ENCODE results near the gene ATP5MC3. TPM values are rescaled to one million over a fixed set of nuclear protein-coding genes. Genes with fewer than 3 reads are reported as not detected.
A peak's percentile ranks its signal among the peaks of the same experiment; 100 is the strongest.
"Not testable (repeated sequence)": the region's sequence is repeated elsewhere in the genome, so short reads cannot be mapped to it uniquely, and the experiment has no call there.

ATP5MC3 gene
- total RNA-seq (10 to 100 TPM; 36.8 to 74.6 (median 66.2) TPM), polyA plus RNA-seq (100 to 1,000 TPM in 1 of 2 donors, 10 to 100 TPM in 1; 45.0 to 118 TPM)

DNA sequence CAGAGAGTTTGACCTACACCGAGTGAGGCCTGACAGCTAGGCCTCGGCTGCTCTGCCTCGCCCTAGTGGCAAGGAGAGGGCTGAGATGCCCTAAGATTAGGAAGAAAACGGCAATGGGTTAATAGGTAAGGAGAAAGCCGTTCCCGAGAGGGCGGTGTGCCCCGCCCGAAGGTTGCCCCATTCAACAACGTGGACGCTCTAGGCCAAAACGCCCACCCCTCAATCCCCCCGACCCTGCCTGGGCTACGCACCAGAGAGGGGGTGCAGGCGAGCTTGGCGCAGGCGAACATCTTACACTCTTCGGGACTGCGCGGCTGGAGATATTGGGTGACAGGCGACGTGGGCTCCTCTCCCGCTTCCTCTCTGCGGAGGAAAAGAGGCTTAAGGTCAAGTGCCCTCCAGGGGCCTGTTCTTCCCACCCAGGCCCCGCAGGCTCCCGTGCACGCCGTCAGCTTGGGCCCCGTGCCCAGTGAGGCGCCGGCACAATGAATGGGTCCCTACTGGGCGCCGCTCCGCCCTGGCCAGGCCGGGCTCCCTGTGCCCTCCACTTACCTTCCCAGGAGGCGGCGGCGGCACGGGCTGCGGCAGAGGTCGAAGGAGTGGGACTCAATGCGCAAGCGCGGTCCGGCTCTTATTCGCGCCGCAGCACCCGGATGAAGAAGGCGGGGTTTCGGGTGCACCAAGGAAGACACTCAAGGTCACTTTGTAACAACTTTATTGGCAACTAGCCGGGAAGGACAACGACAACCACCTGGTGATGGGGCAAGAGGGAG is at the start of gene ATP5MC3:
ATP5MC3 (minus strand) TSS at position 607 of the 773 bp plus-strand sequence; CDS start at position 290, 317 bp downstream.
- Histone ChIP-seq H3K27me3 (no peaks in the 10 kb centered on the region), H3K27ac (peak within 1 kb of the TSS; percentile 46 to 80 (median 78)), H3K4me1 (peaks cover 0 to 9% (median 0%) of the 10 kb centered on the region in 3 donors), H3K36me3 (peaks cover 0 to 16% (median 9%) of the 10 kb centered on the region in 3 donors), H3K9me3 (no peaks in the 10 kb centered on the region), H3K4me3 (peak within 1 kb of the TSS; percentile 65 to 95 (median 75))
- DNase-seq (peak; percentile 91 to 97 (median 93)), ATAC-seq (peak; percentile 97 to 99 (median 99)), FAIRE-seq (no peak)
- TF ChIP-seq, protein P1, sequence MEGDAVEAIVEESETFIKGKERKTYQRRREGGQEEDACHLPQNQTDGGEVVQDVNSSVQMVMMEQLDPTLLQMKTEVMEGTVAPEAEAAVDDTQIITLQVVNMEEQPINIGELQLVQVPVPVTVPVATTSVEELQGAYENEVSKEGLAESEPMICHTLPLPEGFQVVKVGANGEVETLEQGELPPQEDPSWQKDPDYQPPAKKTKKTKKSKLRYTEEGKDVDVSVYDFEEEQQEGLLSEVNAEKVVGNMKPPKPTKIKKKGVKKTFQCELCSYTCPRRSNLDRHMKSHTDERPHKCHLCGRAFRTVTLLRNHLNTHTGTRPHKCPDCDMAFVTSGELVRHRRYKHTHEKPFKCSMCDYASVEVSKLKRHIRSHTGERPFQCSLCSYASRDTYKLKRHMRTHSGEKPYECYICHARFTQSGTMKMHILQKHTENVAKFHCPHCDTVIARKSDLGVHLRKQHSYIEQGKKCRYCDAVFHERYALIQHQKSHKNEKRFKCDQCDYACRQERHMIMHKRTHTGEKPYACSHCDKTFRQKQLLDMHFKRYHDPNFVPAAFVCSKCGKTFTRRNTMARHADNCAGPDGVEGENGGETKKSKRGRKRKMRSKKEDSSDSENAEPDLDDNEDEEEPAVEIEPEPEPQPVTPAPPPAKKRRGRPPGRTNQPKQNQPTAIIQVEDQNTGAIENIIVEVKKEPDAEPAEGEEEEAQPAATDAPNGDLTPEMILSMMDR (IDR thresholded peaks at IDR 0.05) = no peak
- intact Hi-C loops (cut with DNase I) = no loop called here
- WGBS, 2 donors = 0 to 1% methylated on average over 53 of the region's 53 CpGs

DNA sequence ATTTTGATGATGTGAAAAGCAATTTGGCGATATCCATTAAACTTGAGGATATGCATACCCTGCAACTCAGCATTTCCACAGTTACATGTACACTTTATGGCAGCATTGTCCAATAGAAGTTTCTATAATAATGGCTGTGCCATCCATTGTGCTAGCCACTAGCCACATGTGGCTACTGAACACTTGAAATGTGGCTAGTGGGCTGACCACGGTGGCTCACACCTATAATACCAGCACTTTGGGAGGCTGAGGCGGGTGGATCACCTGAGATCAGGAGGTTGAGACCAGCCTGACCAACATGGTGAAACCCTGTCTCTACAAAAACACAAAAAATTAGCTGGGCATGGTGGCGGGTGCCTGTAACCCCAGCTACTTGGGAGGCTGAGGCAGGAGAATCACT is 47.1 kb upstream of the ATP5MC3 start:
- intact Hi-C loops (cut with DNase I); H3K36me3 ChIP-seq; H3K4me1 ChIP-seq; H3K27me3 ChIP-seq; H3K4me3 ChIP-seq; FAIRE-seq; H3K9me3 ChIP-seq; DNase-seq; ATAC-seq; H3K27ac ChIP-seq: not testable (repeated sequence)
- 67 to 72% methylated on average over 4 of the region's 4 CpGs for WGBS, 2 donors

DNA sequence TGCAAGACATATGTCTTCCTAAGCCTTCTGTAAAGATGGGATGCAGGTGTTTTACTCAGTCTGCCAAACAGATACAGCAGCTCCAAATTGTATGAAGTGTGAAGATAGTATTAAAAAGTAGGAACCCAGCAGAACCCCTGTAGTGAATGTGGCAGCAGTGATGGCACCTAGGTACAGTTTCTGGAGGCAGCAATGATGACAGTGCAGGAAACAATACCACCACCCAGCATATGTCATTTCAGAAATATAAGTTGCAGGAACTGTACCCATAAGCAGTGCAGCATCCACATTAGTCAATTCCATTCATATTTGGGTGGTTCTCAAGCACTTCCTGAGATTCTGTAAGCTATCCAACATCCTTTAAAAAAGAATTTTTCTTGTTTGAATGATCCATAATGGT is 46.7 kb upstream of the ATP5MC3 start:
- Histone ChIP-seq H3K27me3 (no peaks in the 10 kb centered on the region), H3K4me3 (no peak overlapping the region), H3K27ac (no peak overlapping the region), H3K9me3 (no peaks in the 10 kb centered on the region), H3K4me1 (no peaks in the 10 kb centered on the region), H3K36me3 (no peaks in the 10 kb centered on the region)
- FAIRE-seq (no peak), DNase-seq (no peak), ATAC-seq (no peak)
- TF ChIP-seq, protein P1 (IDR thresholded peaks at IDR 0.05) = no peak
- intact Hi-C loops (cut with DNase I) = no loop called here

DNA sequence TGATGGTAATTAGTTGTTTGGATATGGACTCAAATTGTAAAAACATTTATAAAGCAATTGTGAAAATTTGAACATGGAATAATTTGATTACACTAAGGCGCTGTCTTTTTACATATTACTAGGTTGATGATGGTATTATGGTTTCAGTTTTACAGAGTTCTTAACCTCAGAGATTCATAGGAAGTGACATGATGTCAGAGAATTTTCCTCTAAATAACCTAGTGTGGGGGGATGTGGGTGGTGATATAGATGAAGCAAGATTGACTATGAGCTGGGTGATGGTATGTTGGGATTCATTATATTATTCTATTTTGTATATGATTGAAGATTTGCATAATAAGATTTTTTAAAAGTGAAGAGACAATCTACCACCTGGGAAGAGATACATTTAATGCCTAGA is 45.9 kb upstream of the ATP5MC3 start:
- H3K9me3 ChIP-seq = no peaks in the 10 kb centered on the region
- no peaks in the 10 kb centered on the region for H3K36me3 ChIP-seq
- TF ChIP-seq, protein P1 (IDR thresholded peaks at IDR 0.05) = no peak
- DNase-seq (no peak), FAIRE-seq (no peak), ATAC-seq (no peak)
- H3K4me3 ChIP-seq = no peak overlapping the region
- H3K27me3 ChIP-seq = no peaks in the 10 kb centered on the region
- intact Hi-C loops (cut with DNase I) = no loop called here
- H3K27ac ChIP-seq = no peak overlapping the region
- 77 to 83% methylated on average over 1 of the region's 1 CpG for WGBS, 2 donors
- no peaks in the 10 kb centered on the region for H3K4me1 ChIP-seq

DNA sequence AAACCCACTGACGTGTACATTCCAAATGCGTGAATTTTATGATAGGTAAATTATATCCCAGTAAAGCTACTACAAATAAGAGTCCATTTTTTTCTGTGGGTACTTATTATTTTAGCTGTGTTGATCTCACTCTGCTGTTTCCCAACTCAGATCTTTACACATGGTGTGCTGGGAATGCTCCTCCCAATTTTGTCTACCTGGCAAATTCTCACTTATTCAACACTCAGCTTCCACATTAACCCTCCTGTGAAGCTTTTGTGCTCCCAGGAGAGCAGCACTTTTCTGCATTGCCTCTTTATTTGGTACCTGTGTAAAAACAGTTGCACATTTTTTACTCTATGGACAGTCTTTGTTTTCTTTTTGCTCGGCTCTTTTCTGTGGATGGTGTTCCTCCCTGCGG is 38.6 kb upstream of the ATP5MC3 start:
- intact Hi-C loops (cut with DNase I) = no loop called here
- DNase-seq = no peak
- Histone ChIP-seq H3K27me3 (no peaks in the 10 kb centered on the region), H3K27ac (no peak overlapping the region), H3K9me3 (no peaks in the 10 kb centered on the region), H3K4me1 (no peaks in the 10 kb centered on the region), H3K4me3 (no peak overlapping the region), H3K36me3 (no peaks in the 10 kb centered on the region)
- WGBS, 2 donors = 73 to 75% methylated on average over 4 of the region's 4 CpGs
- TF ChIP-seq, protein P1 (IDR thresholded peaks at IDR 0.05) = no peak
- FAIRE-seq = no peak
- ATAC-seq = no peak

All from pancreas (tissue), 10 donors.